HG03571 (cell line): ENCODE data around the gene LRRC61.

Source experiments
- ATAC-seq: cut with Tn5 transposase; IDR thresholded peaks from one replicate; pipeline ENCODE4 v1.9.1; 2021; ENCODE audit not compliant: unreplicated experiment

LRRC61 gene

GRCh38 chr7:150329331-150330120, 6.4 kb downstream of the LRRC61 start:
- no peak for ATAC-seq

- no peak for ATAC-seq
Observed at GRCh38 chr7:150330211-150330885, 7.2 kb downstream of the LRRC61 start.

- ATAC-seq, result no peak
Observed at GRCh38 chr7:150332852-150333635, 9.9 kb downstream of the LRRC61 start.

GRCh38 chr7:150333659-150334058, 10.5 kb downstream of the LRRC61 start:
- ATAC-seq, result no peak

- no peak for ATAC-seq
Observed at GRCh38 chr7:150334108-150334507, 11.0 kb downstream of the LRRC61 start.

GRCh38 chr7:150335108-150335773, 12.1 kb downstream of the LRRC61 start:
- ATAC-seq, result no peak

GRCh38 chr7:150335774-150336112, 12.6 kb downstream of the LRRC61 start:
- ATAC-seq, result no peak

GRCh38 chr7:150336746-150337145, 13.6 kb downstream of the LRRC61 start:
- no peak for ATAC-seq

GRCh38 chr7:150337179-150337578, 14.0 kb downstream of the LRRC61 start:
- ATAC-seq, result no peak

- no peak for ATAC-seq
Observed at GRCh38 chr7:150337659-150338081, 14.5 kb downstream of the LRRC61 start.

- ATAC-seq, result no peak
Observed at GRCh38 chr7:150338166-150338829, 15.1 kb downstream of the LRRC61 start.

- ATAC-seq, result no peak
Observed at GRCh38 chr7:150339409-150339809, 16.3 kb downstream of the LRRC61 start.

- no peak for ATAC-seq
Observed at GRCh38 chr7:150340024-150340749, 17.0 kb downstream of the LRRC61 start.

GRCh38 chr7:150340875-150341262, 17.7 kb downstream of the LRRC61 start:
- no peak for ATAC-seq

- no peak for ATAC-seq
Observed at GRCh38 chr7:150341263-150342120, 18.3 kb downstream of the LRRC61 start, which contains the start of gene RARRES2. TSS of gene RARRES2 (minus strand) at chr7:150341629. CDS start at chr7:150340609, 1,020 bp downstream.

- no peak for ATAC-seq
Observed at GRCh38 chr7:150342121-150342408, 18.9 kb downstream of the LRRC61 start.

- no peak for ATAC-seq
Observed at GRCh38 chr7:150343225-150343624, 20.1 kb downstream of the LRRC61 start.

GRCh38 chr7:150344299-150344698, 21.1 kb downstream of the LRRC61 start:
- ATAC-seq, result no peak

- no peak for ATAC-seq
Observed at GRCh38 chr7:150345012-150345411, 21.9 kb downstream of the LRRC61 start.
